Left renal pelvis (tissue), 4 donors: ENCODE measurements around the gene PPM1F. TPM values are rescaled to one million over a fixed set of nuclear protein-coding genes. Genes with fewer than 3 reads are reported as not detected.

Source experiments
- polyA plus RNA-seq, 4 donors: library from polyadenylated mRNA; unstranded; fragments of 120-200 nt; gene quantifications; one replicate each; pipeline ENCODE4 v1.2.1, GENCODE V29; 2013; ENCODE audit not compliant: insufficient read length in 4 of 4

The PPM1F gene
- polyA plus RNA-seq, 4 donors: 30.5 to 45.6 (median 32.8) TPM

Other genes with a start within 250 kb of the PPM1F start
- 10 to 100 TPM; 11.8 to 20.9 (median 17.6) TPM for gene YPEL1, start 217.1 kb downstream of the PPM1F start, polyA plus RNA-seq
- gene MAPK1, start 85.2 kb downstream of the PPM1F start, polyA plus RNA-seq: 100 to 1,000 TPM; 106 to 146 (median 124) TPM
- gene TOP3B, start 29.9 kb upstream of the PPM1F start, polyA plus RNA-seq: 10 to 100 TPM; 18.3 to 43.7 (median 23.6) TPM